H9 (cell line): ENCODE measurements around the gene PEX10. TPM values are rescaled to one million over a fixed set of nuclear protein-coding genes. Genes with fewer than 3 reads are reported as not detected.

Experiments
- DNase-seq: peaks from one replicate; pipeline ENCODE4 v3.0.0-alpha.2; 2017
- H2AFZ ChIP-seq: one replicate; pipeline ENCODE4 v1.6.1; 2013; ENCODE audit warnings: mild to moderate bottlenecking, low read length, control low read depth, moderate library complexity
- H2AK5ac ChIP-seq: 2 replicates; pipeline ENCODE4 v1.6.1; 2013; ENCODE audit warnings: low read length, control low read depth, mixed read lengths; ENCODE audit not compliant: insufficient read length
- H2BK120ac ChIP-seq: one replicate; pipeline ENCODE4 v1.6.1; 2013; ENCODE audit warnings: low read depth, mild to moderate bottlenecking, low read length, control low read depth, inconsistent platforms; ENCODE audit not compliant: poor library complexity, severe bottlenecking
- H2BK12ac ChIP-seq: 2 replicates; pipeline ENCODE4 v1.6.1; 2013; ENCODE audit warnings: low read length, control low read depth, mixed read lengths, low read depth; ENCODE audit not compliant: insufficient read length
- H2BK15ac ChIP-seq: 2 replicates; pipeline ENCODE4 v1.6.1; 2013; ENCODE audit warnings: low read depth, low read length, control low read depth
- H2BK20ac ChIP-seq: one replicate; pipeline ENCODE4 v1.6.1; 2013; ENCODE audit warnings: low read depth, mild to moderate bottlenecking, low read length, control low read depth, inconsistent platforms; ENCODE audit not compliant: poor library complexity, severe bottlenecking
- H2BK5ac ChIP-seq: 2 replicates; pipeline ENCODE4 v1.6.1; 2013; ENCODE audit warnings: low read length, control low read depth, mixed read lengths; ENCODE audit not compliant: insufficient read length
- H3K14ac ChIP-seq: 2 replicates; pipeline ENCODE4 v1.6.1; 2013; ENCODE audit warnings: low read length, control low read depth; ENCODE audit not compliant: insufficient read depth
- H3K18ac ChIP-seq: 2 replicates; pipeline ENCODE4 v1.6.1; 2013; ENCODE audit warnings: low read depth, mild to moderate bottlenecking, mixed read lengths, low read length, control low read depth; ENCODE audit not compliant: insufficient read length
- H3K23ac ChIP-seq: 2 replicates; pipeline ENCODE4 v1.6.1; 2013; ENCODE audit warnings: low read length, control low read depth, mixed read lengths, low read depth; ENCODE audit not compliant: insufficient read length
- H3K23me2 ChIP-seq: 2 replicates; pipeline ENCODE4 v1.6.1; 2013; ENCODE audit warnings: low read depth, mild to moderate bottlenecking, mixed read lengths, low read length, control low read depth; ENCODE audit not compliant: insufficient read length, poor library complexity, severe bottlenecking
- H3K27ac ChIP-seq: 2 replicates; pipeline ENCODE4 v1.5.1; 2013; ENCODE audit warnings: low read length, control low read depth, mixed read lengths, low read depth; ENCODE audit not compliant: insufficient read length
- H3K27me3 ChIP-seq: 2 replicates; pipeline ENCODE4 v1.6.1; 2013; ENCODE audit warnings: low read length, control low read depth, inconsistent platforms; ENCODE audit not compliant: insufficient read depth
- H3K4ac ChIP-seq: 2 replicates; pipeline ENCODE4 v1.6.1; 2013; ENCODE audit warnings: low read depth, mild to moderate bottlenecking, control low read depth, inconsistent platforms, low read length, moderate library complexity
- H3K4me1 ChIP-seq: 2 replicates; pipeline ENCODE4 v1.6.1; 2013; ENCODE audit warnings: low read length, control low read depth, inconsistent platforms; ENCODE audit not compliant: insufficient read depth
- H3K4me2 ChIP-seq: 2 replicates; pipeline ENCODE4 v1.6.1; 2013; ENCODE audit warnings: low read length, control low read depth, mixed read lengths; ENCODE audit not compliant: insufficient read length, insufficient read depth
- H3K56ac ChIP-seq: 2 replicates; pipeline ENCODE4 v1.6.1; 2013; ENCODE audit warnings: low read depth, mild to moderate bottlenecking, mixed read lengths, low read length, control low read depth; ENCODE audit not compliant: insufficient read length
- H3K79me1 ChIP-seq: 2 replicates; pipeline ENCODE4 v1.6.1; 2013; ENCODE audit warnings: low read depth, mild to moderate bottlenecking, moderate library complexity, low read length, control low read depth, inconsistent platforms; ENCODE audit not compliant: insufficient read depth, poor library complexity, severe bottlenecking
- H3K79me2 ChIP-seq: 2 replicates; pipeline ENCODE4 v1.6.1; 2013; ENCODE audit warnings: low read length, control low read depth, inconsistent platforms; ENCODE audit not compliant: insufficient read depth
- H3K9ac ChIP-seq: 2 replicates; pipeline ENCODE4 v1.6.1; 2013; ENCODE audit warnings: low read length, control low read depth, mixed read lengths; ENCODE audit not compliant: insufficient read length; ENCODE audit errors: extremely low read depth
- H3K9me3 ChIP-seq: one replicate; pipeline ENCODE4 v1.6.1; 2013; ENCODE audit warnings: low read depth, low read length, inconsistent platforms; ENCODE audit not compliant: control insufficient read depth
- H3T11ph ChIP-seq: one replicate; pipeline ENCODE4 v1.6.1; 2013; ENCODE audit warnings: mild to moderate bottlenecking, low read length, control low read depth, inconsistent platforms
- H4K20me1 ChIP-seq: one replicate; pipeline ENCODE4 v1.6.1; 2013; ENCODE audit not compliant: control insufficient read depth, insufficient read length, insufficient read depth
- H4K5ac ChIP-seq: 2 replicates; pipeline ENCODE4 v1.6.1; 2013; ENCODE audit warnings: low read depth, mild to moderate bottlenecking, mixed read lengths, low read length, control low read depth; ENCODE audit not compliant: insufficient read length
- H4K8ac ChIP-seq: replicated peaks from 2 replicates; pipeline ENCODE4 v1.6.1; 2013; ENCODE audit warnings: low read length, control low read depth, mixed read lengths, low read depth; ENCODE audit not compliant: insufficient read length
- H4K91ac ChIP-seq: 2 replicates; pipeline ENCODE4 v1.6.1; 2013; ENCODE audit warnings: low read depth, mild to moderate bottlenecking, moderate library complexity, mixed read lengths, low read length, control low read depth; ENCODE audit not compliant: insufficient read length
- H3K27ac Mint-ChIP-seq, 3 experiments: 2 replicates in 2 of 3; 3 replicates in 1 of 3; pipeline ENCODE4 v1.8.0; 2020 to 2021; ENCODE audit warnings: mixed read lengths in 3 of 3, mild to moderate bottlenecking in 1 of 3, moderate library complexity in 1 of 3
- H3K27me3 Mint-ChIP-seq: 2 replicates; pipeline ENCODE4 v1.8.0; 2021; ENCODE audit warnings: low read depth, mild to moderate bottlenecking, moderate library complexity, mixed read lengths
- H3K36me3 Mint-ChIP-seq, 3 experiments: 2 replicates in 2 of 3; 3 replicates in 1 of 3; pipeline ENCODE4 v1.8.0; 2020 to 2021; ENCODE audit warnings: low read depth in 3 of 3, mixed read lengths in 3 of 3; ENCODE audit not compliant: insufficient read depth in 1 of 3
- H3K4me1 Mint-ChIP-seq, 2 experiments: 2 replicates each; pipeline ENCODE4 v1.8.0; 2020; ENCODE audit warnings: mixed read lengths in 2 of 2
- H3K4me3 Mint-ChIP-seq, 2 experiments: 2 replicates in 1 of 2; 3 replicates in 1 of 2; pipeline ENCODE4 v1.8.0; 2020 to 2021; ENCODE audit warnings: mild to moderate bottlenecking in 2 of 2, mixed read lengths in 2 of 2, moderate library complexity in 1 of 2
- H3K9me3 Mint-ChIP-seq, 2 experiments: 2 replicates in 1 of 2; 3 replicates in 1 of 2; pipeline ENCODE4 v1.8.0; 2020; ENCODE audit warnings: mild to moderate bottlenecking in 2 of 2, mixed read lengths in 2 of 2, moderate library complexity in 1 of 2
- WGBS: extraction: QIAGEN DNeasy Blood & Tissue Kit; methylation state at CpG from one replicate; pipeline ENCODE4 v1.1.7; 2013; ENCODE audit warnings: missing lambda C conversion rate, low lambda C conversion rate, mixed read lengths; ENCODE audit not compliant: insufficient read length; ENCODE audit errors: extremely low coverage; 5-methylcytosine and 5-hydroxymethylcytosine counted together
- total RNA-seq: library from RNA; stranded (reverse); gene quantifications from 2 replicates; pipeline ENCODE4 v1.2.1, GENCODE V29; 2021
- TF ChIP-seq, protein P1 (sequence below): fragments of 200-600 bp; sonication (generic); conservative IDR thresholded peaks from 3 replicates; pipeline ENCODE4 v1.8.0; 2021; ENCODE audit warnings: antibody characterized with exemption, mild to moderate bottlenecking

PEX10 gene
- total RNA-seq, 1 experiment from 2014 or later: 34.4 TPM

- WGBS: no CpG with 5 or more reads among the region's 19 CpGs
- Histone ChIP-seq H3K4me1 (no peaks in the 10 kb centered on the region), H2BK120ac (no peak overlapping the region)
These were observed 15.2 kb downstream of the PEX10 start for GRCh38 chr1:2397007-2397679.

More at GRCh38 chr1:2397007-2397679, 15.2 kb downstream of the PEX10 start:
- H3K27me3 ChIP-seq: no peaks in the 10 kb centered on the region
- no peaks in the 10 kb centered on the region for H3K27me3 Mint-ChIP-seq
- no peak overlapping the region for H3K4me2 ChIP-seq
- H3K9me3 ChIP-seq: no peaks in the 10 kb centered on the region
- H4K5ac ChIP-seq: no peak overlapping the region
- H3K4me1 Mint-ChIP-seq: peaks cover 6 to 11% of the 10 kb centered on the region in 2 experiments
- H2AK5ac ChIP-seq: no peak overlapping the region
- no peak overlapping the region for H4K91ac ChIP-seq
- peaks cover 11% of the 10 kb centered on the region for H3K79me1 ChIP-seq
- H3K23ac ChIP-seq: no peak overlapping the region
- no peak overlapping the region for H3K27ac ChIP-seq
- H2BK5ac ChIP-seq: no peak overlapping the region
- no peak overlapping the region for H3K9ac ChIP-seq
- no peak overlapping the region for H3K56ac ChIP-seq
- H3K36me3 Mint-ChIP-seq: peaks cover 10 to 81% (median 79%) of the 10 kb centered on the region in 3 experiments; a peak in 6 of 7 replicates
- no peak overlapping the region for H3T11ph ChIP-seq
- H3K23me2 ChIP-seq: peaks cover 5% of the 10 kb centered on the region
- H3K4me3 Mint-ChIP-seq: no peak overlapping the region
- no peak overlapping the region for H2BK12ac ChIP-seq
- H3K14ac ChIP-seq: no peak overlapping the region
- no peak overlapping the region; a peak in 3 of 7 replicates for H3K27ac Mint-ChIP-seq
- peaks cover 5% of the 10 kb centered on the region; the same call in 1 of the 2 replicates for H3K79me2 ChIP-seq
- no peak overlapping the region for H2BK20ac ChIP-seq
- no peaks in the 10 kb centered on the region for H3K9me3 Mint-ChIP-seq
- peaks cover 2% of the 10 kb centered on the region for H4K20me1 ChIP-seq
- H3K4ac ChIP-seq: no peak overlapping the region
- H4K8ac ChIP-seq: no peak overlapping the region
- no peak for DNase-seq
- TF ChIP-seq, protein P1, sequence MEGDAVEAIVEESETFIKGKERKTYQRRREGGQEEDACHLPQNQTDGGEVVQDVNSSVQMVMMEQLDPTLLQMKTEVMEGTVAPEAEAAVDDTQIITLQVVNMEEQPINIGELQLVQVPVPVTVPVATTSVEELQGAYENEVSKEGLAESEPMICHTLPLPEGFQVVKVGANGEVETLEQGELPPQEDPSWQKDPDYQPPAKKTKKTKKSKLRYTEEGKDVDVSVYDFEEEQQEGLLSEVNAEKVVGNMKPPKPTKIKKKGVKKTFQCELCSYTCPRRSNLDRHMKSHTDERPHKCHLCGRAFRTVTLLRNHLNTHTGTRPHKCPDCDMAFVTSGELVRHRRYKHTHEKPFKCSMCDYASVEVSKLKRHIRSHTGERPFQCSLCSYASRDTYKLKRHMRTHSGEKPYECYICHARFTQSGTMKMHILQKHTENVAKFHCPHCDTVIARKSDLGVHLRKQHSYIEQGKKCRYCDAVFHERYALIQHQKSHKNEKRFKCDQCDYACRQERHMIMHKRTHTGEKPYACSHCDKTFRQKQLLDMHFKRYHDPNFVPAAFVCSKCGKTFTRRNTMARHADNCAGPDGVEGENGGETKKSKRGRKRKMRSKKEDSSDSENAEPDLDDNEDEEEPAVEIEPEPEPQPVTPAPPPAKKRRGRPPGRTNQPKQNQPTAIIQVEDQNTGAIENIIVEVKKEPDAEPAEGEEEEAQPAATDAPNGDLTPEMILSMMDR: no peak
- no peak overlapping the region for H3K18ac ChIP-seq
- H2AFZ ChIP-seq: no peak overlapping the region
- H2BK15ac ChIP-seq: no peak overlapping the region
